AG09319 (cell line): ENCODE measurements around the gene TNFSF12.

Experiments
- DNase-seq: peaks from one replicate; pipeline ENCODE4 v3.0.0-alpha.2; 2010; ENCODE audit warnings: low read depth; ENCODE audit errors: extremely low read depth
- TF ChIP-seq, protein P1 (sequence below): IDR thresholded peaks from 2 replicates; pipeline ENCODE4 v1.5.1; 2011; ENCODE audit warnings: low read depth, mild to moderate bottlenecking, inconsistent platforms, low read length, moderate library complexity

Gene TNFSF12

DNA sequence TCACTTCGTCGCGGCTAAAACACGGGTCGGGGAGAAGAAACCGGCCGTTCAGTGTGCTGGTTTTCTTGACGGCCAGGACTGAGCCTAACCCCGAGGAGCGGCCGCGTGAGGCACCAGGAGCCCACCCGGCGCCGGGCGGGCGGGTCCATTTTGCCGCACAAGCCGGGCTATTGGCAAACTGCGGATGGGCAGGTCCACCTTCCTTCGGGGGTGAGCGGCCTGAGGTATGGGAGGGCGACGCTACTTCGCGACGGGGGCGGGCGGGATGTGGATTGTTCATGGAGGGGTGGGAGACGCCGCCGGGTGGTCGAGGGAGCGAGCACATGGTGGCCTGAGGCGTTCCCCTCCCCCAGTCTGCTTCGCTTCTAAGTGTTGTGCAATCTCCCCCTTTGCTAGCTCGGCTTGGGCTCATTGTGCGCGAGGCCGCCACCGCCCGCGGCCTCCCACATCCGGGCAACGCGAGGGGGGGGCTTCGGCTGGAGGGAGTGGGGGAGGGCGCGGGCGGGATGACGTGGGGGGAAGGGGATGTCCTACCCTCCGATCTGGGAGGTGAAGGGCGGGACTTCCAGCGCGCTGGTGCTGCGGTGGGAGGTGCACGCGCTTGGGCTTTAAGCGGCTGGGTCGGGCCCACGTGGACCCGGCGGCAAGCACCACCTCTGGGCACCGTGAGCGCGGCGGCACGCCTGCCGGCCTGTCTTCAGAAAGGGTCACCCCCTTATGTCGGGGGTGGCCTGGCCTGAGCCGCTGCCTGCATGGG, 24.6 kb downstream of the TNFSF12 start:
- DNase-seq = peak; percentile 86
- TF ChIP-seq, protein P1, sequence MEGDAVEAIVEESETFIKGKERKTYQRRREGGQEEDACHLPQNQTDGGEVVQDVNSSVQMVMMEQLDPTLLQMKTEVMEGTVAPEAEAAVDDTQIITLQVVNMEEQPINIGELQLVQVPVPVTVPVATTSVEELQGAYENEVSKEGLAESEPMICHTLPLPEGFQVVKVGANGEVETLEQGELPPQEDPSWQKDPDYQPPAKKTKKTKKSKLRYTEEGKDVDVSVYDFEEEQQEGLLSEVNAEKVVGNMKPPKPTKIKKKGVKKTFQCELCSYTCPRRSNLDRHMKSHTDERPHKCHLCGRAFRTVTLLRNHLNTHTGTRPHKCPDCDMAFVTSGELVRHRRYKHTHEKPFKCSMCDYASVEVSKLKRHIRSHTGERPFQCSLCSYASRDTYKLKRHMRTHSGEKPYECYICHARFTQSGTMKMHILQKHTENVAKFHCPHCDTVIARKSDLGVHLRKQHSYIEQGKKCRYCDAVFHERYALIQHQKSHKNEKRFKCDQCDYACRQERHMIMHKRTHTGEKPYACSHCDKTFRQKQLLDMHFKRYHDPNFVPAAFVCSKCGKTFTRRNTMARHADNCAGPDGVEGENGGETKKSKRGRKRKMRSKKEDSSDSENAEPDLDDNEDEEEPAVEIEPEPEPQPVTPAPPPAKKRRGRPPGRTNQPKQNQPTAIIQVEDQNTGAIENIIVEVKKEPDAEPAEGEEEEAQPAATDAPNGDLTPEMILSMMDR = no peak

DNA sequence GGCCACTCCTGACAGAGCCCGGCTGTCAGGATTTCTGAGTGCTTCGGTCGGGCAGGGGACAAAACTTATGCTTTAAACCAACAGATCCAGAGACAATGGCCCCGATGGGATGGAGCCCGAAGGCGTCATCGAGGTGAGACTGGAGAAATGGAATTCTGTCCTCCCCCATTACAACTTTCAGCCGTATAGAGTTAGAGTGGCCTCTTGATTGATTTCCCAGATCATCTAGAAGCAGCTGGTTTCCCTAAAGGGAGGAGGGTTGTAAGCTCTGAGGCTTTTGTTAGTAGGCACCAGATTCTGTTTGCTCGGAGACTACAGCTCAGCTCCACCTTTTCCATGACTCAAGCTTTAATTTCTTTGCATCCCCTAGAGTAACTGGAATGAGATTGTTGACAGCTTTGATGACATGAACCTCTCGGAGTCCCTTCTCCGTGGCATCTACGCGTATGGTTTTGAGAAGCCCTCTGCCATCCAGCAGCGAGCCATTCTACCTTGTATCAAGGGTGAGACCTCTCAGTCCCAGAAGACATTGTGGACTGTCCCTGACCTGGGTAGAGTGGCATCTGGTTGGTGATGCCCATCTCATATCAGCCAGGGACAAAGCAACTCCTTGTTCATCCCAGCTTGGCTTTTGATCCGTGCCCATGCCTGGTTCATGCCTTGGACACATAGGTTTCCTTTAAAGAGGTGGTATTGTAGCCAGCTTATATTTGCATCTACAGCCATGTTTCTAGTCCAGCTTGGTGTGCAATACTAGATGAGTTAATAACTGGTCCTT, 25.5 kb downstream of the TNFSF12 start:
- TF ChIP-seq, protein P1 = no peak
- DNase-seq = no peak

DNA sequence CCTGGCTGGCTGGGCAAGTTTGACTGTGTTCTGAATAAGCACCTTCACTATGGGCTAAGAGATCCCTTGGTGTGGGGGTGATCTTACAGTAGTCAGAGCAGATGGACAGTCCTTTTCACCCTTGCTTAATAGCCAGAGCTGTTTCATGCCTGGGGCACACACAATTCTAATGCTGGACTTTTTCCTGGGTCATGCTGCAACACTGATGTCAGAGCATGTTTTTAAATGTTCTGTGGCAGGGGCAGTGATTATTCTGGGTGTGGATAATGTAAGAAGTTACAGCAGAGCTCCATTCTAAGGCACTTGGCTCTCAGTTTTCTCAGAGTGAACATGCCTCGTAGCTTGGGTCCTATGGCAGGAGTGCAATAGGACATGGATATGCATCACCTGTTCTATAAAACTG, 26.6 kb downstream of the TNFSF12 start:
- TF ChIP-seq, protein P1 = no peak

DNA sequence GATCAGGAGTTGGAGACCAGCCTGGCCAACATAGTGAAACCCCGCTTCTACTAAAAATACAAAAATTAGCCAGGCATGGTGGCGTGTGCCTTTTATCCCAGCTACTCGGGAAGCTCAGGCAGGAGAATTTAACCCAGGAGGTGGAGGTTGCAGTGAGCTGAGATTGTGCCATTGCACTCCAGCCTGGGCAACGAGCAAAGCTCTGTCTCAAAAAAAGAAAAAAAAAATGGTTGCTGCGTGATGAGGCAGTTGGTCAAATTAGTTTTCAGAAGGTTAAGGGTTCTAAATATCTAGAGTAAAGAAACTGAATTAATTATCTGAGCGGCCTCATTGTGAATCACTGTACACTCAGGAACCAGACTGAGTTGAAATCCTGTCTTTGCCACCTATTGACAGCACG, 27.1 kb downstream of the TNFSF12 start:
- TF ChIP-seq, protein P1 = no peak
- no peak for DNase-seq

More for the DNA sequence above, 26.6 kb downstream of the TNFSF12 start:
- no peak for DNase-seq

DNA sequence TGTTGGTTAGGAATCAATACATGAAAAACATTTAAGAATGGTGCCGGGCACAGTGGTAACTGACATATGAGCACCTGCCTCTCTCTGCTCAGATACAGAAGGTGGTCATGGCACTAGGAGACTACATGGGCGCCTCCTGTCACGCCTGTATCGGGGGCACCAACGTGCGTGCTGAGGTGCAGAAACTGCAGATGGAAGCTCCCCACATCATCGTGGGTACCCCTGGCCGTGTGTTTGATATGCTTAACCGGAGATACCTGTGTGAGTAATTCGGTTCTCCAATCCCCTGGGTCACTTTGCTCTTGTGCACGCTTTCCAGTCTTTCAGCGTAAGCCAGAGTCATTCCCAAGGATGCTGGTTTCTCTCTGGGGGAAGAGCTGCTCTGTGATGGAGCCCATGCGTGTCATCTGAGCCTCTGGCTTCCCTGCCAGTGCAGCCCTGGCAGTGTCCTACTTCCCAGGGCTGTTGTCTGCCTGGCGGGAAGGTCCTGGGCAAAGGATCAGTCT, 27.6 kb downstream of the TNFSF12 start:
- TF ChIP-seq, protein P1 = no peak
- DNase-seq = no peak

DNA sequence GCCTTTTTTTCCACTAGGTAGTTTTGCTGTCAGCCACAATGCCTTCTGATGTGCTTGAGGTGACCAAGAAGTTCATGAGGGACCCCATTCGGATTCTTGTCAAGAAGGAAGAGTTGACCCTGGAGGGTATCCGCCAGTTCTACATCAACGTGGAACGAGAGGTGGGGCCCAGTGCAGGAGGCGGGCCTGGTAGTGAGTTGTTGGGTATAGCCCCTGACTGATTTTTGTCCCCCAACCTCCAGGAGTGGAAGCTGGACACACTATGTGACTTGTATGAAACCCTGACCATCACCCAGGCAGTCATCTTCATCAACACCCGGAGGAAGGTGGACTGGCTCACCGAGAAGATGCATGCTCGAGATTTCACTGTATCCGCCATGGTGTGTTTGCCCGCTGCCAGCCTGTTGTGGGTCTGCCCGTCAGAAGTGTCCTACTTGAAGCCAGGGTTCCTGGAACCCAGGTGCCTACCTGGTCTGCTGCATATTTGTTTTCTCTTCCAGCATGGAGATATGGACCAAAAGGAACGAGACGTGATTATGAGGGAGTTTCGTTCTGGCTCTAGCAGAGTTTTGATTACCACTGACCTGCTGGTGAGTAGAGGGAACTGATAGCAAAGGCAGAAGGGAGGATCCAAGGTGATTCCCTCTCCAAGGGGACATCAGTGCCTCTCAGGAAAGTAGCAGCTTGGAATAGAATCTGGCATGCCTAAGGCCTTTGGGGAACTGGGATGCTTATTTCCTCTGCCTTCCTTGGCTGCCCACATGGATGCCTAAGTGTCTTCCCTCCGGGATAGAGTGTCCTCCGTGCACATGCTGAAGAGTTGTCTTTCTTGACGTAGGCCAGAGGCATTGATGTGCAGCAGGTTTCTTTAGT, 28.7 kb downstream of the TNFSF12 start:
- TF ChIP-seq, protein P1 = no peak
- DNase-seq = no peak
